H54 (cell line): ENCODE data around the gene NELFA.

Experiments
- DNase-seq: peaks from one replicate; pipeline ENCODE4 v3.0.0; 2011; ENCODE audit warnings: low spot score, mixed read lengths; ENCODE audit not compliant: insufficient read length
- FAIRE-seq: peaks from 3 replicates; lab custom pipeline; 2011; peaks lifted over from hg19 to GRCh38; lab: Jason Lieb, UNC
- POLR2A ChIP-seq: IDR thresholded peaks from 2 replicates; pipeline ENCODE4 v1.6.1; 2011; ENCODE audit warnings: low read depth, mild to moderate bottlenecking, low read length

The NELFA gene

DNA sequence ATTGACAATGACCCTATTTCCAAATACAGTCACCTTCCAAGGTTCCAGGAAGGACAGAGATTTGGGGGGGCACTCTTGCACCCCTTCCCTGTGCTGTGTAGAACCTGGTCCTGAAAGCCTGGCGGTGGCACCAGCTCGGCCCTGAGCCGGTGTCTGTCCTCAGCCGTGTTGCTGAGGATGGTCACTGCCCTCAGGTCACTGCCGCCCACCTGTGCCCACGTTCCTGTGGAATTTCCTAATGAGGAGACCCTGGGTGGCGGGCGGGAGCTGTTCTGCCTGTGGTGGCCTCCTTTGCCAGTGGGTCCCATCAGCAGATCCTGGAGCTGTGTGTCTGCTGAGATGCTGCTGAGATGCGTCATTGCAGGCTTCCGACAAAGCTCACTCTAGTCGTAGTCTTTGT, 32.9 kb downstream of the NELFA start:
- no peak for TF ChIP-seq POLR2A
- FAIRE-seq (no peak), DNase-seq (no peak)

GRCh38 chr4:1975391-1975801, 33.4 kb downstream of the NELFA start:
- no peak for DNase-seq
- no peak for TF ChIP-seq POLR2A
- no peak for FAIRE-seq

GRCh38 chr4:1974840-1975239, 33.9 kb downstream of the NELFA start:
- no peak for DNase-seq
- no peak for FAIRE-seq
- no peak for TF ChIP-seq POLR2A

DNA sequence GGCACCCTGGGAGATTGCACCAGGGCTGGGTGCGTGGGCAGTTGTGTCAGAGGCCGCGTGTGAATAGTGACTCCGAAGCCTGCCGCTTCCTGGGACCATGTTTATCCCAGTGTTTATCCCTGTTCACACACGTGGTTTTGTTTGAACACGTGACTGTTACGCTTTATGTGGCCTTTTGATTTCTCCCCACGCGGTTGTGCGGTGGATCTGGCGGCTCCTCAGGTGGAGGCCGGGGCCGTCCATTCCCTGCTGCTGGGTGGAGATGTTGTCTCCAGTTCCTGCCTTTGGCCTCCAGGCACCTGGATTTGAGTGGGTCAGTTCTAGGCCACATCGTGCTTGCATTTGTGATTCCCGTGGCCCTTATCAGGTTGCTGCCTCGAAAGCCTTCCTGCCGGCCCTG, 35.1 kb downstream of the NELFA start:
- DNase-seq: no peak

GRCh38 chr4:1973218-1973617, 35.6 kb downstream of the NELFA start:
- DNase-seq: no peak
- TF ChIP-seq POLR2A: no peak
- FAIRE-seq: no peak

More for the DNA sequence above, 35.1 kb downstream of the NELFA start:
- FAIRE-seq: no peak
- no peak for TF ChIP-seq POLR2A

DNA sequence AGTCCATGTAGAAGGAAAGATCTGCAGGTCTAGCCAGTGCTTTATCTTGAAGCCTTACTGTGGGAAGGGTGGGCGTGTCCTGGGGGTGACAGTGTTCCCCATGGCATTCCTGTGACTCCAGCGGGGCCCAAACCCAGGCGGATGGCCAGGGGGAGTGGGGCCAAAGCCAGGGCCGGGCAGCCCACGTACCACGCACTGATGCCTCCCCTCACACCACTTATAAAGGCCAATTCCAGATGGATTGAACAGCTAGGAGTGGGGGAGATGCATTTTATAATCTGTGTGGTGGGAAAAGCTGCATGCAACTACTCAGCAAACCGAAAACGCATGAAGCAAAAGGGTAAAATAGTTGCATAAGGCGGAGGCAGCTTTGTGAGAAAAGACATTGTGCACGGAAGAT, 36.4 kb downstream of the NELFA start:
- no peak for FAIRE-seq
- DNase-seq: no peak
- no peak for TF ChIP-seq POLR2A

GRCh38 chr4:1971456-1972200, 37.1 kb downstream of the NELFA start:
- FAIRE-seq (no peak), DNase-seq (no peak)
- TF ChIP-seq POLR2A: no peak

GRCh38 chr4:1970926-1971325, 37.8 kb downstream of the NELFA start:
- no peak for DNase-seq
- TF ChIP-seq POLR2A: no peak
- FAIRE-seq: no peak

GRCh38 chr4:1969928-1970723, 38.6 kb downstream of the NELFA start:
- TF ChIP-seq POLR2A: no peak
- FAIRE-seq: no peak

DNA sequence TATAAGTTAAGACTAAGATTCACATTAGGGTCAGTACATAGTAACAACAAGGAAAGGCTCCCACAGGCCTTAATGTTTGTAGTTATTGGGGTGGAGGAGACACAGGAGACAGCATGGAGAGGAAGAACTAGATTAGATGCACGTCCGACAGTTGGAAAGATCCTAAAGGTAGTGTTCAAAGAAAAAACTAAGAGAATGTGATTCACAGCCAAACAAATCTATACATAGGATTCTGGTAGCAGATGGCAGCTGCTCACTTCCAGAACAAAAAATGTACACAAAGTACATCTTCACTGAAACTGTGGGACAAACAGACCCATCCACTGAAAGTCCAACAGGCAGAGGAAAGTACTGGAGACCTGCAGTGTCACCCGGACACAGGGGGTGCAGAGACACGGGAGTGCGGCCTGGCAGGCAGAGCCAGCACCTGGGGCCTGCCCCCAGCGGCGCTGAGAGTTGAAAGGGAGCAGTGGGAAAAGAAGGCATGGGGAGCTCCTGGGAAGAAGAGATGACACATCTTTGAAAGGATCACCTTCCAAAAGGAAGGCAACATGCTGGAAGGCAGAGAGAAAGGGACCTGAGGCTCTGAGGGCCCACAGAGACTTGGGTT, 40.0 kb downstream of the NELFA start:
- no peak for DNase-seq
- no peak for TF ChIP-seq POLR2A
- no peak for FAIRE-seq

More at GRCh38 chr4:1969928-1970723, 38.6 kb downstream of the NELFA start:
- DNase-seq: no peak

DNA sequence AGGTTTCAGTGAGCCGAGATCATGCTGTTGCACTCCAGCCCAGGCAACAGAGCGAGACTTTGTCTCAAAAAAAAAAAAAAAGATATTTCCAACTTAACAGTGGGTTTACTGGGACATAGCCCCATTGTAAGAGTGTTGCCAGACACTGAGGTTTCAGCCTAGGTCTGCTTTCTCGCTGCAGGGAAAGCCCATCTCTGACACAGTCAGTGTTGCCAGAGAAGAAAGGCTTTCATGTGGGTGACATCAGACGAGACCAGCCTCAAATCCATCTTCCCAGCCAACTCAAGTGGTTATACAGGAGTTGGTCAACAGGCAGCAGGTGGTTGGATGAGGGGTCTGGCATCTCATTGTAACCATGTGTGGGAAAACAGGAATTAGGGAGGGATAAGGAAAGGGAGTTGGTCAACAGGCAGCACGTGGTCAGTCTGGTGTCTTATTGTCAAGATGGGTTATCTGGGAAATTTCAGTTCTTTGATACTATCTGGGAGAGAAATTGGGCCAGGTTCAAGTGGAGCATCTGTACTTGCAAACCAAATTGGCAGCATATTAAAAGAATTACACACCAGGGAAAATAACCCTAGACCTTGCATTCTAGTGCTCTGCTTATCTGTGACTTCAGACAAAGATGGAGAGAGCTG, 41.1 kb downstream of the NELFA start:
- TF ChIP-seq POLR2A: no peak
- DNase-seq: no peak
- no peak for FAIRE-seq

- DNase-seq (no peak), FAIRE-seq (no peak)
- TF ChIP-seq POLR2A: no peak
These were observed 43.8 kb downstream of the NELFA start for GRCh38 chr4:1964971-1965370.

GRCh38 chr4:1964443-1964842, 44.3 kb downstream of the NELFA start:
- FAIRE-seq (no peak), DNase-seq (no peak)
- no peak for TF ChIP-seq POLR2A

DNA sequence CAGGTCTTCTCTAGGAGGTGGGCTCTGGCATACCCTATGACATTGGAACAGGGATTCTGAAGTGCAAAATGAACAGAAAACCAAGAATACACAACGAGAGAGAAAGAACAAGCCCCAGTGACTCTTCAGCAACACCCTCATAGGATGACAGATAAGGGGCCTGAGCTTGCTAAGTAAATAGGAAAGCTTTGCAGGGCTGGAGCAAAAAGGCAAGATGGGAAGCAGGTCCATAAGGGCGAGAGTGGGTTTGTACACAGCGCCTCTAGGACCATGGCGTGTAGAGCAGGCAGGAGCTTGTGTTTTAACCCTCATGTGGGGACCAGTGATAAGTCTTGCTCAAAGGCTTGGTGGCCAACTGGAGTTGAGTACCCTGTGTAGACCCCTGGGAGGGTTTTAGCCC, 45.8 kb downstream of the NELFA start:
- DNase-seq (no peak), FAIRE-seq (no peak)

More for the DNA sequence above, 45.8 kb downstream of the NELFA start:
- no peak for TF ChIP-seq POLR2A
